ENCODE data around the gene DPEP2.
"Not testable (repeated sequence)": the region's sequence is repeated elsewhere in the genome, so short reads cannot be mapped to it uniquely, and the experiment has no call there.

DPEP2 gene

GRCh38 chr16:67998779-67999688, at the start of gene DPEP2:
Gene DPEP2, minus strand, starts transcription at chr16:67999484. Its CDS starts 6,272 bp downstream, at chr16:67993212.
- not testable (repeated sequence) for DNase-seq (ENCODE audit: low read depth)

GRCh38 chr16:68047987-68048386, 48.7 kb upstream of the DPEP2 start:
- DNase-seq (ENCODE audit: low read depth), result no peak

- DNase-seq (ENCODE audit: low read depth), result no peak
Measured at GRCh38 chr16:68046106-68046505, 46.8 kb upstream of the DPEP2 start.

GRCh38 chr16:68041783-68042182, 42.5 kb upstream of the DPEP2 start:
- no peak for DNase-seq (ENCODE audit: low read depth)

GRCh38 chr16:68040506-68041288, 41.4 kb upstream of the DPEP2 start:
- DNase-seq (ENCODE audit: low read depth), result peak; percentile 84

- DNase-seq (ENCODE audit: low read depth), result no peak
Measured at GRCh38 chr16:68037841-68038597, 38.7 kb upstream of the DPEP2 start.

GRCh38 chr16:68035227-68035626, 35.9 kb upstream of the DPEP2 start:
- DNase-seq (ENCODE audit: low read depth), result no peak

GRCh38 chr16:68033101-68033500, 33.8 kb upstream of the DPEP2 start:
- DNase-seq (ENCODE audit: low read depth), result no peak

GRCh38 chr16:68031951-68032350, 32.7 kb upstream of the DPEP2 start:
- no peak for DNase-seq (ENCODE audit: low read depth)

GRCh38 chr16:68030108-68030507, 30.8 kb upstream of the DPEP2 start:
- DNase-seq (ENCODE audit: low read depth), result not testable (repeated sequence)

- no peak for DNase-seq (ENCODE audit: low read depth)
Measured at GRCh38 chr16:68028996-68029395, 29.7 kb upstream of the DPEP2 start.

- DNase-seq (ENCODE audit: low read depth), result peak; percentile 93
Measured at GRCh38 chr16:68022728-68023537, 23.6 kb upstream of the DPEP2 start, which contains the start of the genes DDX28 and DUS2. Gene DDX28, minus strand, starts transcription at chr16:68023232. Its CDS starts 30 bp downstream, at chr16:68023202. Gene DUS2, plus strand, starts transcription at chr16:68023284. Its CDS starts 14,740 bp downstream, at chr16:68038024.

GRCh38 chr16:68022278-68022727, 23.0 kb upstream of the DPEP2 start:
- DNase-seq (ENCODE audit: low read depth), result no peak

- DNase-seq (ENCODE audit: low read depth), result no peak
Measured at GRCh38 chr16:68021490-68021889, 22.2 kb upstream of the DPEP2 start.

- DNase-seq (ENCODE audit: low read depth), result no peak
Measured at GRCh38 chr16:68019167-68019680, 19.9 kb upstream of the DPEP2 start.

- DNase-seq (ENCODE audit: low read depth), result no peak
Measured at GRCh38 chr16:68015681-68016080, 16.4 kb upstream of the DPEP2 start, which contains the start of gene DPEP2NB. Gene DPEP2NB, minus strand, starts transcription at chr16:68015911. Its CDS starts 141 bp downstream, at chr16:68015770.

GRCh38 chr16:68013440-68013839, 14.2 kb upstream of the DPEP2 start:
- no peak for DNase-seq (ENCODE audit: low read depth)

GRCh38 chr16:68009872-68010271, 10.6 kb upstream of the DPEP2 start:
- DNase-seq (ENCODE audit: low read depth), result not testable (repeated sequence)

- DNase-seq (ENCODE audit: low read depth), result no peak
Measured at GRCh38 chr16:68009157-68009735, 10.0 kb upstream of the DPEP2 start.

- DNase-seq (ENCODE audit: low read depth), result no peak
Measured at GRCh38 chr16:68005786-68006286, 6.6 kb upstream of the DPEP2 start.

Data from stimulated activated CD8-positive, alpha-beta memory T cell treated with anti-CD3 and anti-CD28 coated beads, Interleukin-12 subunit alpha, Interleukin-12 subunit beta, amount 100 ng/mL, for 1 hour (primary cell).